Germinal center (tissue), 1 donor: ENCODE results near the gene SLC4A2.

Experiments used
- DNase-seq: peaks from one replicate; pipeline ENCODE4 v3.0.0; 2012; ENCODE audit warnings: mixed read lengths, low spot score

Gene SLC4A2

DNA sequence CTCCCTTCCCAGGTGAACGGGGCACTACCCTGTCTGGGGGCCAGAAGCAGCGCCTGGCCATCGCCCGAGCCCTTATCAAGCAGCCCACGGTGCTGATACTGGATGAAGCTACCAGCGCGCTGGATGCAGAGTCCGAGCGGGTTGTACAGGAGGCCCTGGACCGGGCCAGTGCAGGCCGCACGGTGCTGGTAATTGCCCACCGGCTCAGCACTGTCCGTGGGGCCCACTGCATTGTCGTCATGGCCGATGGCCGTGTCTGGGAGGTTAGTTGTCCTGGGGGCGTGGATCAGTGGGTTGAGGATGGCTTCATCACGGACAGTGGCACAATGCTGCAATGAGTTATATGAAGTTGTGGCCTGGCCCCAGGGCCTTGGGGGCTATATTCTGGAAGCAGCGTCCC, 15.4 kb upstream of the SLC4A2 start:
- DNase-seq = no peak

DNA sequence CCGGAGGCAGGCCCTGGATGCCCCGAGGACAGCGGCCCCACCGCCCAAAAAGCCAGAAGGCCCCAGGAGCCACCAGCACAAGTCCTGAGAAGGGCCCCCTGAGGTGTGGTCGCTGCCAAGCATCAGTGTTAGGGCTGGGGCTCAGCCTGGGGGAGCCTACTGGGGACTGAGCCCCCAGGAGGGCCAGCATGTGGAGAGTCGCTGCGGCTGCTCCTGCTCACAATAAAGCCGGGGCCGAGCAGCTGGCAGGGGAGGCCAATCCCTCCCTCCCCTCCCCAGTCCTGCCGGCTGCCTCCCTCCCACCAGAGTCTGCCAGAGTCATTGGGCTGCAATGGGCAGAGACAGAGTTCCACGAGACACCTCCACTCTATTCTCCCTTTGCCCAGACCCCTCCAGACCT, 14.1 kb upstream of the SLC4A2 start:
- no peak for DNase-seq

DNA sequence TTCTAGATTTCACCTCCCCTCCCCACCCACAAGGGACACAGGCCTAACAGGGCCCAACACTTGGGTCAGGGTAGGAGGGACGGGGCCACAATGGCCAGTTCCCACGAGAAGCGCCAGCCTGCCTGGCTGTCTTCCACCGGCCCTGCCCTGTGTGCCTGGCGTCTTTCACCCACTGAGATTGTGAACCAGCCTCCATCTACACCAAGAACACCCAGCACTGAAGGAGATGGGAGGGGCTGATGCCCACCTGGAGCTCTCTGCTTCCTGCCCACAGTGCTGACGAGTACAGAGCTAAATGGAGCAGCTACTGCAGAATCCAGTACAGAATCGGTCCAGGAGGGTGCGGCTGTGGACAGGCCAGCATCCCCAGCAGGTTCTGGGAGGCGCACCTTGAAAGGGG, 13.4 kb upstream of the SLC4A2 start:
- no peak for DNase-seq

DNA sequence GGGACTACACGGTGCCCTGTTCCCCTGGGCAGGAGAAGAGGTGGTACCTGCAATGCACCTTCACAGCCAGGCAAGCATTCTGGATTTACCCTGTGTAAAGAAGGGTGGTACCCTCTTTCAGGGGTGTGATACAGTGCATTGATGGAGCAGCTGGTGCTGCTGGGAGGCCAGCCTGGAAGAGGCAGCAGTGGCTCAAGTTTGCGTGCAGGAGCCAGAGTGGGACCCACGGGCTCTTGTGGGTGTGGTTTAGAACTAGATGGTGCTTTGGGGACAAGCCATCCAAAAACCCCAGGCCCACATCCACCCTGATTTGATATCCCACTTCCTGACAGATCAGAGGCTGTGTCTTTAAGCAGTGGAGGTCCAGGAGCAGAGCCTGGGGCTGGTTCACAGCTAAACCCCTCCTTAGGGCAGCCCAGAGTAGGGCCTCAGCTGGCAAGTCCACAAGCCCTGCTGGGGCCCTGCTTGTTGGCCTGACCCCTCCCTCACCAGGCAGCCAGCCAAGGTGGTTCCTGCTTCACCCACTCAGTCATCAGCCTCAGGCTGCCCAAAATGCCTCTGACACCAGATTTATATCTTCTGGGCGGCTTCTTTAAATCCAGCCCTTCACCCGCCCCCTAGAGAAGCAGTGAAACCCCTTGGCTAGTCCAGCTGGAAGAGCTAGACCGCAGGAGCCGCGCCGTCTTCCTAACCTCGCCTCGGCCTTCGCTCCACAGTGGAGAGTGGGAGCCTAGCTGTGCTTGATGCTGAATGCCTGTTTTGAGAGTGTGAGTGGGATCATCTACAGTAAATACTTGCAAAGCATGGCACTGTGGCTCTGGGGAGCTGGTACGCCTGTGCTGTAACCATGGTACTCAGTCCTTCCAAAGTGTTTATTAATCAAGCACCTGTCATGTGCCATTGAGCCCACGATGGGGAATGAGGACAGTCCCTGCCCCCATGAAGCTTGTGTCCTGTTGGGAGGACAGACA, 12.5 kb upstream of the SLC4A2 start:
- DNase-seq = no peak

DNA sequence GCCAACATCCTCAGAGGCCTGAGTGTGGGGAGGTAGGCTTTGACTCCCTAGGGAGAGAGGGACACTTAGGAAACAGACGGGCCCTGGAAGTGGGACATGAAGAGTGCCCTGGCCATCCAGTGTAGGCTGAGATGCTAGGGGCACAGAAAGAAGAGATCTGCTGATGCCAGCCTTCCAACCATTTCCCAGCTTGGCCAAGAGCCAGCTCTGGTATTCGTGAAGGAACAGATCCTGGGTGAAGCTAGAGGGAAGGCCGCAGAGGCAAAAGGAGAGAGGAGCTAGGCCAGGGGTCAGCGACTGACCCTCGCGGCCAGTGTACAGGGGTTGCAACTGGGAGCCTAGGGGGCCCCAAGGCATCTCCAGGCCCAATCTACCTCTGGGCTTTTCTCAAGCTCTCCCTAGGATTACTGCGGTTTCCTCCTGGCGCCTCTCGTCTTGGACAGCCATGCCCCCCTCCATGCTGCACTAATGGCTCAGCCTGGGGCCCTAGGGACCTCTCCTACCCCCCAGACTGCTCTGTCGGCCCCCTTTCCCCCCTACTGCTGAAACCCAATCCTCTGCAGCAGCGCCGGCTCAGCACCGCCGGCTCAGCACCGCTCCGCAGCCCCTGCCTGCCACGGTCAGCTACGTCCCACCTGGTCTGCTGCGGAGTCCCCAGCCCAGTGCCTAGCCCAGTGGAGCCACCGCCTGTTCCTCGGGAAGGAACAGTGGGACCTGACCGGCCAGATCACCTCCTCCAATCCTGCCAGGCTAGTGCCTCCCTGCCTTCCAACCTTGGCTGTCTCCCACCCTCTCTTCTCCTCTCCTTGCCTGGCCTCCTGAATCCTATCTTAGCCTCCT, 11.2 kb upstream of the SLC4A2 start, which contains the start of gene ASIC3:
ASIC3 (plus strand) TSS at position 556 of the 840 bp plus-strand sequence. CDS start 355 bp downstream, outside the sequence.
- DNase-seq = no peak

DNA sequence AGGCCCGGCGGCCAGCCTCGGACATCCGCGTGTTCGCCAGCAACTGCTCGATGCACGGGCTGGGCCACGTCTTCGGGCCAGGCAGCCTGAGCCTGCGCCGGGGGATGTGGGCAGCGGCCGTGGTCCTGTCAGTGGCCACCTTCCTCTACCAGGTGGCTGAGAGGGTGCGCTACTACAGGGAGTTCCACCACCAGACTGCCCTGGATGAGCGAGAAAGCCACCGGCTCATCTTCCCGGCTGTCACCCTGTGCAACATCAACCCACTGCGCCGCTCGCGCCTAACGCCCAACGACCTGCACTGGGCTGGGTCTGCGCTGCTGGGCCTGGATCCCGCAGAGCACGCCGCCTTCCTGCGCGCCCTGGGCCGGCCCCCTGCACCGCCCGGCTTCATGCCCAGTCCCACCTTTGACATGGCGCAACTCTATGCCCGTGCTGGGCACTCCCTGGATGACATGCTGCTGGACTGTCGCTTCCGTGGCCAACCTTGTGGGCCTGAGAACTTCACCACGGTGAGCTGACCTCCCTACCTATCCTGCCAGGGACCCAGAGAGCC, 10.4 kb upstream of the SLC4A2 start:
- DNase-seq = no peak

DNA sequence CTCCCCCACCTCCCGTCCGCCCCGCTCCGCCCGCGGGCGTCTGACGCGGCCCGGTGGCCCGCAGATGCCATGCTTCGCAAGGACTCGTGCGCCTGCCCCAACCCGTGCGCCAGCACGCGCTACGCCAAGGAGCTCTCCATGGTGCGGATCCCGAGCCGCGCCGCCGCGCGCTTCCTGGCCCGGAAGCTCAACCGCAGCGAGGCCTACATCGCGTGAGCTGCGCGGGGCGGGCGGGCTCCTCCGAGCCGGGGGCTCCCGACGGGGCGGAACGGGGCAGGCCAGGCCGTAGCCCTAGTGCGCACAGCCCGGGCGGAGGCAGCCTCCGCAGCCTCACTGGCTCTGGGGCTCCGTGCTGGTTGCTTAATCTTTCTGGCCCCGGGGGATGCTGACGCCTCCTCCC, 8.3 kb upstream of the SLC4A2 start:
- peak; percentile 25 for DNase-seq

DNA sequence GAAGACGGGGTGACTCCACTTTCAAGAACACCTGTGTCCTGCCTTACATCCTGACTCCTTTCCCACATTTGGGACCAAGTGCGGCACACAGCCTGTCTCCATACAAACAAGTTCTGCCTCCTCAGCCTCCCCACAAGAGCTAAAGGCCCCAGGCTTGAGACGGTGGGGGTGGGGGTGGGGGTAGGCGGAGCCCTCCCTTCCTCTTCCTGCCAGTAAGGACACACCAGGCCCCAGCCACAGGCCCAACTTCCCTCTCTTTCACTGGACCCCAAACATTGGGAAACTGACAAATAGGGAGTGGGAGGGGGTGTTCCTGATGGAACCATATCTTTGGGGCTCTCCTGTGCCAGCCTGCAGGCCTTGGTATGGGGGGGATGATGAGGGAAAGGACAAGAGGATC, 6.3 kb upstream of the SLC4A2 start:
- no peak for DNase-seq

DNA sequence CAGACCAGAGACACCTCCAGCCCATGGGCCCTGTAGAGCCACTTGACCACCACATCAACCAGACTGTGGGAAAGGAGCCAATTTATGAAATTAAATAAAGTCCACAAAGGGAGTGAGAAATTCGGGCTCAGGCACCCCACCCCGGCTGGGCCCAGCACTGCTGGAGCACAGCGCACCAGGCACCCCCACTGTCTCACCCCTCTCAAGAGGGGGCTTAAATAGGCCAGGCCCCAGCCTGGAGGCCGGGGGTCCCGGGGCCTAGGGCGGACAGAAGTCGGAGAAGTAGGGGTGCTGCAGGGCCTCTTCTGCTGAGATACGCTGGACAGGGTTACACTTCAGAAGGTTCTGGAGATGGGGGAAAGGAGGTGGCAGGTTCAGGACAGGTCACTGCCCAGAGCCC, 5.6 kb upstream of the SLC4A2 start:
- DNase-seq = no peak

DNA sequence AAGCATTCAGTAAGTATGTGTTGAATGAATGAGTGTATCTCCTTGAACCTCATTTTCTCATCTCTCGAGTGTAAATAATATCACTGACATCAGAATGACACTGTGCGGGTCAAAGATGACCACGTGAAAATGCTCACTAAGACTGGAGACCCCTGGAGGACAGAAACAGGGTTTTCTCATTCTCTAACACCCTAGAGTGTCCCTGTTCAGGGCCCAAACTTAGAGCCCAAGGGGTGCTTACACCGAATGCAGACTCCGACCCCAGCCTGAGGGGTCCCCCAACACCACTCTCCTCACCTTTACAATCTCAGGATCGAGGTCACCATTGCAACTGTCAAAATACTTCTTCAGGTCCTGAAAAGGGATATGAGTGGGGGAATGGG, 3.1 kb upstream of the SLC4A2 start:
- no peak for DNase-seq

DNA sequence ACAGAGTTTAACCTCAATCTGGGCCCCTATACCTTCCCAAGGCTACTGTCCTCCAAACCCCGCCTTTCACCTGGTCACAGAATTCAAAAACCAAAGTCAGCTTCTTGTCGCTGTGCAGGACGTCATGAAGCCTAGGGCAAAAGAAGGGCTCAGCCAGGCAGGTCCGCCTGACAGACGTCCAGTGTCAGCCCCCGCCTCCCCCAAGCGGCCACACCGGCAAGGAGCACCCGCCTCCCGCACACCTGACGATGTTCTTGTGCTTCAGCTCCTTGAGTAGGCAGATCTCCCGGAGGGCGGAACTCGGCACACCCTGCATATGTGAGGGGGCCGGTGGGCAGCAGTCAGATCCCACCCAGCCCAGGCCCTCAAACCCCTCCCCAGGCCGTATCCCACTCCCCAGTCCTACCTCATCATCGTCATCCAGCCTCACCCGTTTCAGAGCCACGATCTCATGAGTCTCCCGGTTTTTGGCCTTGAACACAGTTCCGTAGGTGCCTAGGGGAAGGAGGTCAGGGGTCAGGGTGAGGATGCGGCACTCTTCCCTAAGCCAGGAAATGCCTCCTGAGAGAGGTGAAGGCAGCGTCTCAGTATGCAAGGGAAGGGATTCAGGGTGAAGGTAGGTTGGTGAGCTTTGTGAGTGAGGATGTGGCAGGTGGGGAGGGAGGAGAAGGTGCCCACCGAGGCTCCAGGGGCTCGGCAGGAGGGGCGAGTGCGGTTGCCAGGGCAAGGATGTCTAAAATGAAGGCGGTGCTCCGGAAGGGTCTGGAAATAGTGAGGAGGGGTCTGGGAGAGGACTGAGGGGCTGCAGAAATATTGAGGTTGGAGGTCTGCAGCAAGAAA, 2.5 kb upstream of the SLC4A2 start:
- no peak for DNase-seq

DNA sequence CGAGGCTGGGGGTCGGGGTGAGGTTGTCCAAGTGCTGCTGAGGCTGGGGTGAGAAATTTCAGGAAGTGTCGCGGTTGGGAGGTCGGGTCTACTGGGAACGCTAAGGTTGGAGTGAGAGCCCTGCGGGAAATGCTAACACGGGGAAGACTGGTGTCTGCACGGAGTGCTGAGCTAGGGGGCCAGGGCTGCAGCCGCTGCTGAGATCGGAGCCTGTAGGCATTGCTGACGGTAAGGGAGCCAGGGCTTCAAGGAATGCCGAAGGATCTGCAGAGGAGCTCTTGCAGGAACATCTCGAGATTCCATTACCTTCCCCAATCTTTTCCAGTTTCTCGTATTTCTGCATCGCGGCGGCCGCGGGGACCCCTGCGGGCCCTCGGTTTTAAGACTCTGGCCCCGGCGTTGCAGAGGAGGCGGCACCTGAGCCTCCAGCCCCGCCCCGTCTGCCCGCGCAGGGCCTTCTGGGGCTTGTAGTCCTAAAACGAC, 1.8 kb upstream of the SLC4A2 start, which contains the start of gene CDK5:
CDK5 (minus strand) TSS at position 392 of the 483 bp plus-strand sequence; CDS start at position 343, 49 bp downstream.
- DNase-seq = no peak

DNA sequence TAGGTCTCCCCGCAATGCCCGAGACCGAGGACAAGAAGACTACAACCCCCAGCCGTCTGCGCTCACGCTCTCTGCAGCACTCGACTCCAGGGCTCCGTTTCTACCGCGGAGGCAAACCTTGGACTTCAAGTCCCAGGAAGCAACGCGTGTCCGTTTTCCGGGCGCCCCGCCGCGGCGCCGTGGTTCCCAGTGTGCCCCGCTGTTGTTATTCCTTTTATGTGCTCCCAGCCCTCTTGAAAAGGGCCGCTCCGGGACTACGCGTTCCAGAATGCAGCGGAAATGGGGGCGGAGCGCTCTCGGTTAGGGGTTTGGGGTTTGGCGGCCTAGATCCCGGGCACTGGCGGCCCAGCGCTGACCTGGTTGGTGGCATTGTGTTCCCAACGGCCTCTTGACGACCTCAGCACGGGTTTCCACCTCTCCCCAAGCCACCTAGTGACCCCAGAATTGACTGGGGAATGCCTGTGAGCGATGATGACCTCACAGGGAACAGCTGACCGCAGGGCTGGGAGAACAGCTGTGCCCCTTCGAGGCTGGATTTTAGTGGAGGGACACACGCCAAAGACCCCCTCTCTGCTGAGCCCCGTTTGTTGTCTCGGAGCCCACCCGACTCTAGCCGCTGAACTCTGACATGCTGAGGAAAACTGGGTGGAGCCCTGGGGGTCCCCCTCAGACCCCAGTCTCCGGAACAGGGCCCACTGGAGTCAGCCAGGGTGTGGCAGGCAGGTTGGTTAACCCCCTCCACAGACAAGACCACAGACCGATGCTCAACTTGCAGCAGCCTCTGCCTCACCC, 1.2 kb upstream of the SLC4A2 start:
- peak; percentile 99 for DNase-seq

DNA sequence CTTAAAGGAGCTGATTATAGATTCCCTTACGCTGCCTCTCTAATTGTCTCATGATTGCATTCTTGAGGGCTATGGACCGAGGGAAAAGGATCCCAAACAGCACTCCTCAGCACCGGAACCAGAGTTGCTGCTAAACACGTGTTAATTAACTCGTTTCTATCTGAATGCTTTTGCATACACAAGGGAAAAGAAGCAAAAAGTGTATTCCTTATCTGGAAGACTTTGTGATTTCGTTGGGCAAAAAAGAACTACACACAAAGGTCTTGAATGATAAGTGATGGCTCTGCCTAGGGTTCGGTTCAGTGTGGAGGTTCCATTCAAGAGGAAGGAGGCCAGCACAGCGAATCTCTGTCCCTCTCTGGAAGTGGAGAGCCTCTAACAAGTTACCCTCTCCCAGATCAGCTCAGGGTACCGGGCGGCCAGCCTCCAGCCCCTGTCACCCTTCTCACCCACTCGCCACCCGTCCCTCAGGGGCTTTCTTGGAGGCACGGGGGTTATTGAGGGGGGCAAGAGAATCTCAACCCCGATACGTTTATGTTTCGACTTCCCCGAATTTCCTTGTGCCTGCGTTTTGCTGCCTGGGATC, 515 bp upstream of the SLC4A2 start:
- DNase-seq = no peak

DNA sequence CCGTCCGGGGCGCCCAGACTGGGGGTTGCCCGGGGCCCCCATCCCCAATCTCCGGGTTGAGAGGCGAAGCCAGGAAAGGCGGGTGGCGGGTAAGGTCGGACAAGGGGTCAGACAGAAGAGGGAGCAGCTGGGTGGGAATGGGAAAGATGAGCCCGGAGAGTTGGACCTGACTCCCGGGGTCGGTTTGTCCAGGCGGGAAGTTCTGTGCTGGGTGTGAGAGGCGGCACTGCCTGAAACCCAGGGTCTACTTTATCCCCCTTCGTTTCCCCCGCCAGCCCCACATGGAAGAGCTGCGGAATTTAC, 675 bp downstream of the SLC4A2 start:
- no peak for DNase-seq

DNA sequence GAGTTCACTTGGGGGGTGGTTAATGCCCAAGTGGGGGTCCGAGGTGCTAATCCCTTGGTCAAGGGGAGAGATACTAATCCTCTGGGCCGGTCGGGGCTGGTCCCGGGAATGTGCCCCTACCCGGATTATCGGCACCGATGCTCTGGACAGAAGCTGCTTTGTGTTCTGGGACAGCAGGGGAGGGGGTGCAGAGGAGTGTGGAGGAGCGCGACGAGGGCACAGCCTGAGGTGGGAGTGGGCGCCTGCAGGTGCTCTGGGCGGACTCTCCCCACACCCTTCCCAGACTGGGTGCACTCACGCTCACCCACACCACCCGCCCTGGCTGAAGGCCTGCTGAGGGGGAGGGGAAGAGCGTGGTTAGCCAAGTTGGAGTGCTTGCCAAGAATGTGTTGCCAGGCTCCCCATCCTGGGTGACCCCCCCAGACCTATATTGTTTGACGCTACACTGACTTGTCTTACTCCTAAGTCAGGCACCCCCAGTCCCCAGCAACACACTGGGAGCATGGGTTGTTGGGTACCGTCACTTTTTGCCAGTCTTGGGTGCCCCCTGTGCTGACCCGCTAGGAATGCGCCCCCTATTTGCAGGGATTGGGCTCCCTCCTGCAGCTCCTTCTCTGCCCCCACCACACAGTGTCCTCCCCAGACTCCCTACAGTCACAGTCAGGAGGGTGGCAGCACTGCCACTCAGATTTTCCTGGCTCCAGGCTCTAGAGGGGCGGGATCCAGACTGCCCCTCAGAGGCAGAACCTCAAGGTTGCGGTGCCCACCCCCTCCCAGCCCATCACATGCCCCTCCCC, 1.2 kb downstream of the SLC4A2 start:
- no peak for DNase-seq

DNA sequence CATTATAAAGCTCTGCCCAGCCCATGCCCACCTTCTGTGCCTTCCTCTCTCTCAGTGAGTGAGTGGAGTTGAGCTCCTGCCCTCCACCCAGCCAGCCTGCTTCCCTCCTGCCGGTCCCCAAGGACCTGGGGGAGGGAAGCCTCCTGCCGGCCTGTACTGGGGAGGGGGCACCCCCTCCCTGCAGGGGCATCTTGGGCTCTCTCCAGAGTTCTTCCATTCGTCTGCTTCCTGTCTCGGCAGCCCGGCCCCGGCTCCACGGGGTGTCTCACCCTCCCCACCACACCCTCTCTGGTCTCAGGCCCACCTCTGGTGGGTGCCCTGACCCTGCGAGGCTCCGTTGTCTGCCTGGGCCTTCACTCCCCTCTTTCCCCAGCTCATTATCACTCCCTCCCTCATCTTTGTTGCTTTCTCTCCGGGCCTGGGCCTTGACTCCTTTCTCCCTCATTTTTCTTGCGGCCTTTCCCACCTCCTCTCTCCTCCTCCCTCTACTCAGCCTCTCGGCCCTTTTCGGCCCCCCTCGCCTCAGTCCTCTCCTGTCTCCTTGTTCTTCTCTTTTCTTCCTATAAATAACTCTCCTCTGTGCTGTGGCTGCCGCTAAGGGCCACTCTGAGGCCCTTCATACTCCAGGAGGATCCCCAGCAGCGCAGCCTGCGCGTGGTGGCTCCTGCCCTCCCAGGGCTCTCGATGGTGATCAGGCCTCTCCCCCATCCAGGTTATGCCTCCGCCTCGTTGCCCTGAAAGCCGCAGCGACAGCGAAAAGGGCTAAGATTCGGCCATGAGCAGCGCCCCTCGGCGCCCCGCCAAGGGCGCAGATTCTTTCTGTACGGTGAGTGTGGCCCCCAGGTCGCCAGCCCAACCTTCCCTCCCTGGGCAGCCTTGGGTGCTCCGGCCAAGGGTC, 2.1 kb downstream of the SLC4A2 start:
- DNase-seq = no peak

DNA sequence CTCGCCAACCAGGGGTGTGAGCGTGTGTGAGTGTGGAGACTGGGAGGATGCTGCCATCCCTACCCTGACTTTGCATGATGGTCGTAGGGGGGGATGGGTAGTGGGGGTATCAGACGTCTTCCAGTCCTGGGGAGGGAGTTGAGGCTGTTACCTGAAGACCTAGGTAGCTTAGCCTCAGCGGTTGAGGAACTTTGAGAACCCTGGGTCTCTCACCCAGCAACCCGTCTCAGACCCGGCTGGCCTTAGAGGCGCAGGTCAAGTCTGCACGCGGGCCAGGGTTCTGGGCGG, 2.7 kb downstream of the SLC4A2 start:
- DNase-seq = no peak
